NCI-H460 (cell line): ENCODE measurements around the gene DISC1. TPM values are rescaled to one million over a fixed set of nuclear protein-coding genes. Genes with fewer than 3 reads are reported as not detected.
"Not testable (repeated sequence)": the region's sequence is repeated elsewhere in the genome, so short reads cannot be mapped to it uniquely, and the experiment has no call there.

ENCODE experiments used
- DNase-seq: peaks from one replicate; pipeline ENCODE4 v3.0.0-alpha.2; 2016; ENCODE audit warnings: low read depth; ENCODE audit errors: extremely low read depth
- total RNA-seq: library from RNA; depleted of rRNA; stranded (reverse); fragments of >200 nt; shearing (Covaris generic); gene quantifications from 2 replicates; pipeline ENCODE4 v1.2.3, GENCODE V29; 2014

The DISC1 gene
- total RNA-seq, 1 experiment from 2014 or later: 1.3 TPM

DNA sequence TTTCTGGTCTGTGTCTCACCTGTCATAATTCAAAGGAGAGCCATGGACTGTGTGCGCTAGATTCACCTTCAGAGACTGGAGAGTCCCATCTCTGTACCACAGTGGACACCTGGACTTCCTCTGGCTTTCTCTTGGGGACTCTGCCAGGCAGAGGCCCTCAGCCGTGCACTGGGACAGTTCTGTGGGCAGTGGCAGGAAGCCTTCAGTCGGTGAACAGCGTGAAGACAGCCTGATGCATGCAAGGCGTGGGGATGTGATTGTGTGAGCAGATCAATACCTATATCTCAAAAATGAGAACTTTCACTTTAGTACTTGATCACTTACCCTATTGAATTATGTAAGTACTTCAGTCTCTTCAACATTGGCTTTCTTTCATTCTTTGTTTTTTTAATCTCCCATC is 245.3 kb downstream of the DISC1 start:
- no peak for DNase-seq

DNA sequence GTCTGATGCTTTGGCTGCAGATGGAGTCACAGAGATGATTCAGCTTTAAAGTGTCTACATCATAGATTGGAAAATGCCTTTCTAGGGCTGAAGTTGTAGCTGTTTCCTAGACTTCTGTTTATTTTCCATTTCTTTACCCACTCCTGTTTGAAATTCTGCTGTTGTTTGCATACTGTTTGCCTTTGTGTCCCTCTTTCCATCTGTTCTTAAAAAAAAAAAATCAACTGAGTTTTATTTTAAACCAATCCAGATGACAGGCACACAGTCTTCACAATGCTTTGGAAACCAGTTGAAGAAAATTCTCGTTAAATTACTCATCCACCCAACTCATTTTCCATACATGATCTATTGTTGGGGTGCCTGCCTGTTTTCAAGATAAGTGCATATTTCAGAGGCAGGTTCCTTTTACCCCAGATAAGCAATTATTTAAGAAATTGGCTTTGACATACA is 245.9 kb downstream of the DISC1 start:
- DNase-seq: no peak

DNA sequence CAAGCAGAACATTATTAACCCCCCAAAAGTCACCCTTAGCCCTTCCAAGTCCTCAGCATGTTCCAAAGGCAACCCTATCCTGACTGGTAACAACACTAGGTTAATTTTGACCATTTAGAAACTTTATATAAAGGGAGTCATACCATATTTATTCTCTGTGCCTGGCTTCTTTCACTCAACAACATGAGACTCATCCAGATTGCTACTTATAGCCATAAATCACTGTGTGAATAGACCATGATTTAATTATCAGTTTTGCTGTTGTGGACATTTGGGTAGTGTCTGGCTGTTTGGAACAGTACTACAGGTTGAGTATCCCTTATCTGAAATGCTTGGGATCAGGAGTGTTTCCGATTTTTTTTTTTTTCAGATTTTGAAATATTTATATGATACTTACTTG is 252.1 kb downstream of the DISC1 start:
- no peak for DNase-seq

DNA sequence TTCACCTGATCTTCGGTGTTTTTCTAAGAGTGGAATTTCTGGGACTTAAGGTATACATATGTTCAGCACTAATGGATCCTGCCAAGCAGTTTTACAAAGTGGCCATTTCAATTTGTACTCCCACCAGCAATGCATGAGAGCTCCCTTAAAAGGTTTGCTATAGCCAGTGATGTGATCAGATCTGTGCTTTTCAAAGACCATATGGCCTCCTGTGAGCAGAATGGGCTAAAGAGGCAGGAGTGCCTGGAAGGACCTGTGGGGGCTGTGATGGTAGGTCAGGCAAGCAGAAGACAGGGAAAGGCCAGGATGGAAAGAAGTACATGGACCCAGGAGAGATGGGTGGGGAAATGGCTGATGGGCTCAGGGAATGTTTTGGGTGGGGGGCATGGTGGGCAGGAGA is 252.7 kb downstream of the DISC1 start:
- DNase-seq: no peak

DNA sequence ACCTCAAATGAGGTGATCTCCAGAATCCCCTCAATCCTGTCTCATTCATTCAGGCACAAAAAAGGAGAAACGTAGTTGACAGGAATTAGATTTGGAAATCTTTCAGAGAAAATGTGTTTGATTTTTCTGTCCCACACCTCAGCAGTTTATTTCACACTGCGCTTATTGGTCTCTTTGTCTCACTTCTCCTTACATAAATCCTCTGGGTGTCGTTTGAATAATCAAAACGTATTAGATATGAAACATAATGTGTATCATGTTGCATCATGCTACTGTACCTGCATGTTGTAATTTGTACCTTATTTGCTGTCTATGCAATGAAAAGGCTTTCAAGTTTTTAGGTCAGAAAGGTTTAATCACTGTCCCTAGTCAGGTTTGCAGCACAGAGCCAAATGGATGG is 255.7 kb downstream of the DISC1 start:
- DNase-seq: no peak

DNA sequence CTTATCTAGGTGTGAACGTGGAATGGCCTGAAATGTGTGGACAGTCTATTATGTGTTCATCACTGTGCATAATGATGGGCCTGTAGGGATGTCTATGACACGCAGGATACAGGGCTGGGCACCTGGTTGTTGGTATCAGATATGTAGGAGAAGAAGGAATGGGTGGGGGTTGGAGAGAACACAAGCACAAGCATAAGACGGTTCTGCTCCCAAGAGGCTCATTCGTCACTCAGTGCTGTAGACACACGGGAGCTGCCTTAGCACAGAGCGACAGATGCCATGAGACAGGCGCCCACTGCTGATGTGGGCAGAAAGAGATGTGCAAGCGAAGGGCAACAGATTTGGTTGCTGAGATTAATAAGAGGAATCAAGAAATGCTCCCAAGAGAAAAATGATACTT is 256.2 kb downstream of the DISC1 start:
- DNase-seq: no peak

DNA sequence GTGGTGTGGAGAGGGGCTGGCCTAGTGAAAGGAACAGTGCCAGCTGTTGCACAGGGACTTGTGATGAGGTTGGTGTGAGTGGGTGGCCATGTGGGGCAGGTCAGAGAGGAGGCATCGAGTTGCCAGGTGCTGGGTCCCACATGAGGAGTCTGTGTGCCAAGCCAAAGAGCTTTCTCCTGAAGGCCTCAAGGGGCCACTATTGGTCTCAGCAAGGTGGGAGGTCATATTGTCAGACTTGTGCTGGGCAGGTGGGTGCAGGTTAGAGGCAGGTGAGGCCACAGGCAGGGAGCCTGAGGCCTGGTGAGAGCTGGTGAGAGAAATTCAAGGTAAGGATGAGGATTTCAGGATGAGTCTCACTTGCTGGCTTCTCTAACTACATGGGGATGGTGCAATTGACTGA is 256.8 kb downstream of the DISC1 start:
- no peak for DNase-seq

DNA sequence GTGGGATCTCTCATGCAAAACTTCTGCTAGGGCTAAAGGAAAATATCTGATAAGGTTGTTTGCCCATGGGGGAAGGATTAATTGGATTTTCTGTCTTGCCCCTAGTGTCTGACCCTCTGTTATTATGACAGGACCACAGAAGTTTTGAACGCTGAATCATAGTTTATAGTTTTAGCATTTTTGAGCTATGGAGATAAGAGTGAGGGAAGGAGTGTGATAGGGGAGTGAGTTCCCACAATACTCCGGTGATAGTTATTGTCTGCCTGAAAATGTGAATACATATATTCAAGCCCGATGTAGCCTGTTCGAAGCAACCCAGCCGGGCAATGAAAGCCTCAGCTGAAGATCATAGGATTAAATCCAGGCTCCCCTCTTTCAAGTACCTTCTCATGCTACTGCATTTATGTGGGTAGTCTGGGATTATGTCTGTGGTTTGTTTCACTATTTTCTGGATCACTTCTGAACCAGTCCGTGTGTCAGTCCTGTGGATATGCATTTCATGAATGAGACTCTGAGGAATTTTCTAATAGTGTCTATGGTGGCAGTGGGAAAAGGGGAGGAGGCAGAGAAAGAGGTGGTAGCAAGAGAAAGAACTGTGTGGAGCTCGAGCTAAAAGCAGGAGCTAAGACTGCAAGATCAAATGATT is 258.7 kb downstream of the DISC1 start:
- DNase-seq: no peak

DNA sequence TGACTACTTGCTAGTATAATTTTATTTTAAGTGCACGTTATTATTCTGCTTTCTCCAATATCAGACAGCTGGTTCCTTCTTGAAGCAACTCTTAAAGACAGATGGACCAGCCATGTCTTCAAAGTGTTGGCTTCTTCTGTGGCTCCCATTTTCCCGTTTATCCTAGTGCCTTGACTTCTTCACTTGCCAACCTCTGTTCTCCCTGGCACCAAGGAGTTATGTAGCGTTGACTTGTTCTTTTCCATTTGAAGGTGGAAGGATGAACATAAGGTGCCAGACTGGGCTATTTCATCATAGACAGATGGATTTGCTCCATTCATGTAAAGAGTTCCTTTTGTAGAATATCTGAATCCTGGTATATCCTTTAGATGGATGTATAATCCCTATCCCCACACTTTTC is 260.6 kb downstream of the DISC1 start:
- DNase-seq: no peak

DNA sequence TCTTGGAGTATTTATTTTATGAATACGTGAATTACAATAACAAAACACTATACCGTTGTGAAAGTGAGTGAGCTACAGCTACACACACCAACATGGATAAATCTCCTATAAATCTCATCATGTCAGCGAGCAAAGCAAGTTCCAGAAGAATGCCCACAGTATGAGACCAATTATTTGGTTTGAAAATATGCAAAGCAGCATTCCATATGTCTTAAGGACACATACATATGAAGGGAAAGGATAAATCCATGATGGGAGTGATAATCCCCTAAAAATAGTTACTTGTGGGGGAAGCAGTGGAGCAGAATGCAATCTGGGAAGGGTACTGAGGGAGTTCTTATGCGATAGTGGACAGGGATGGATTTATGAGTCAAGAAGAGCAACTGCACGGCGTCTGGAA is 261.3 kb downstream of the DISC1 start:
- DNase-seq: no peak

DNA sequence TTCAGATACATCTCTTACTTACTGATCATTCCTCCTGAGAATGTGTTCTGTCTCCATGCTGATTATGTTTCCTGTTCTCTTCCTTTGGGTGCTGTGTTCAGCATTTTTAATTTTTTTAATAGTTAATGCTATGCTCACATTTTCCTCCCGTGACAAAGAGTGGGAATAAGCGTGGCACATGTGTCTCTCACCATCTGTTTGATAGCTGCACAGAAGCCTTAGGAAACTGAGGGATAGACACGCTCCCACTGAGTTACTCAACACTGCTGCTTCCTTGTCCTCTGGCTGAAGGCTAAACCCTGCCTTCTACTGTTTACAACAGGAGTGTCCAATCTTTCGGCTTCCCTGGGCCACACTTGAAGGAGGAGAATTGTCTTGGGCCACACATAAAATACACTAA is 264.2 kb downstream of the DISC1 start:
- DNase-seq: no peak

DNA sequence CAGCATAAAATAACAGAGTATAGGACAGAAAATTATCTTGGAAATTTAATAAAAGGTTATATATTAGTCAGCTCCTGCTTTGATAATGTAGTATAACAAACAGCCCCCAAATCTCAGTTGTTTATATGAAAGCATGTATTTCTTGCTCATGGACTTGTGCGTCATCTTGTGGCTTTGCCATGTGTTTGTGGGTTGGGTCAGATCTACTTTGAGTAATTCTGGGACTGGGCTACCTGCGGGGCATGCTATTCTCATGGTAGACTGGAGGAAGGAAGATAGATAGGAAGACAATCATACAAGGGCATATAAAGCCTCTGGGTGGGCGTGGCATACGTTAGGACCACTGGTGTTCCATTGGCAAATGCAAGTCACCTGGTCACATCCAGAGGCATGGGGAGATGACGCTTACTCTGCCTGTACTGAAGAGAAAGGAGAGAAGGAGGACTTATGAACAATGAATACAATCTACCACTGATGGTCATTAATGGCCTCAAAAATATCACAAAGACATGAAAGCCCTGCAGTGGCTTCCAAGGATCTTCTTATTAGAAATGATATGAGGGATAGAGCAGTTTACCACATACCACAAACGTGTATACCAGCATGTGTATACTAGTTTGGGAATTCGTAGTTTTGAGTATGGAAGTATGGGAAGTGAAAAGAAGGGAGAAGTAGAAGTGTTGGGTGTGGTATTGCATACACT is 267.0 kb downstream of the DISC1 start:
- no peak for DNase-seq

DNA sequence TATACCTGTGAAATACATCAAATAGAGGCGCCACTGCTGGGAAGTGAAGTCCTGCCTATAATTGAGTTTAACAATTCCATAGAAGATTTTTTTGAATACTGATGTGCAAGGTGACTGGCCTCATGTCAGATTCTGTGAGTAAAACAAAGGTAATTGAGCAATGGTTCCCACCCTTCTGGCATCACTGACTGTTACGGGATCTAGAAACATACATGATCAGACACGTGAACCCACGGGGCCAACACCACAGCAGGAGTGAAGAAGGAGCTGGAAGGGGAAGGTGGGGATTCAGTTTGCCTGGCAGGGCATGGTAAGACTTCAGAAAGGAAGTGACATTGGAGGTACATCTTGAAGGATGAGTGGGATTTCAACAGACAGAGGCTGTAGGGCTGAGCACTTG is 270.2 kb downstream of the DISC1 start:
- no peak for DNase-seq

DNA sequence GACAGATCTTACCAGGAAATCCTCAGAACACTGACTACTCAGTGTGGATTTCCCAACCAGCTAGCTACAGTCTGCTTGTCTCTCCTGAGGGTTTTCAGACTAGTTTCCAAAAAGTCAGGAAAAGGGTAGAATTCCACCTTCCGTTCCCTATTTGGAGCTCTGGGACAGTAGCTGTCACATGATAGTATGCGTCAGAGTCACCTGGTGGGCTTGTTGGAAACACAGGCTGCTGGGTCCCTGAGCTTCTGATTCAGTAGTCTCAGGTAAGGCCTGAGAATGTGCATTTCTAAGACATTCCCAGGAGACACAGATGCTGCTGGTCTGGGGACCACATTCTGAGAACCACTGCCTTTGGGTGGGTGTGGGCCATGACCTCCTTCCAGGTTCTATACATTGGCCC is 272.5 kb downstream of the DISC1 start:
- no peak for DNase-seq

DNA sequence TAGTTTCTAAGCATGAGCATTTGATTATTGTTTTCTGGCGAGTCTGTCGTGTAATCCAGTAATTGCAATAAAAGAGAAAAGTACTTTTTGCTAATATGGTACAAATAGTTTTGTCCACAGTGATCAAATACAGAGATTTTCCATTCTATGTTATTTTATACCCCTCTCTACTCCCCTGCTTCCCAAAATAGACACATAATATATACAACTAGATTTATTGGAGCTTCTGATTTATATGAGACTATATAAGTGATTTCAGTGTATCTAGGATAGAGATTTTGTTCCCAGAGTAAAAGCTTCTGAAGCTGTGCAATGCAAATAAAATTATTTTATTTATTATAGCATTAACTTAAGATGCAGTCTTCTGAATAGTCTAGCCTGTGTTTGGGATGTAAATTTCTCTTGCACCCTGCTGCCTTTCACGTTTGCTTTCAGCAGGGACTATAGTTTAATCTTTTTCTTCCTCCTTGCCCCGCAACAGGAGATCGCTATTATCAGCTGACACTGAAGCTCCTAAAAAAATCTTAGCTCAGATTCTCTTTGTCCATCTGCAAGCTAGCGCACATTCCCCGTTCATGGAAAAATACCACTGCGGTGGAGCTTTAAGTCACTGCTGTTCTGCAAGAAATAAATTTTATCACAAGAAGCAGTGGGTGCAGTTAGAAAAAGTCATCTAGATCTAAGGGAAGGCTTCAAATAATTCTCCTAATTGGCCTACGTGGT is 273.3 kb downstream of the DISC1 start:
- DNase-seq: no peak

DNA sequence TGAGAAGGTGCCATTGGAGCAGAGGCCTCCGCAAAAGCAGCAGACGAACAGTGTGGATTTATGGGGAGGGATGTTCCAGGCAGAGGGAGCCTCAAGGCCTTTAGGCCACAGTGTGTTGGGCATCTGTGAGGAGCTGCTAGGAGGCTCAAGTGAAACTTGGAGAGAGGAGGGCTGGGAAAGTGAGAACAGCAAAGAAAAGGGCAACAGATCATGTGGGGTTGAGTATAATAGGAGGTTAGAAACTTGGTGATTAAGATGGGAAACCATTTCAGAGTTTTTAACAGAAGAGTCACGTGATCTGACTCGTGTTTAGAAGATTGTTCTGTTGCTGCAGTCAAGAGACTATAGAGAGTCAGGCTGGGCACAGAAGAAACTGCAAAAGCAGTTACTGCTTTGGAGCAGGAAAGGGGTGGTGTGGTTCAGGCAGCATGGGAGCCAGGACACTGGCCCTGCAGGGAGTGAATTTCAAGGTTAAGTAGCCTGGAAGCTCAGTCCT is 277.0 kb downstream of the DISC1 start:
- no peak for DNase-seq

DNA sequence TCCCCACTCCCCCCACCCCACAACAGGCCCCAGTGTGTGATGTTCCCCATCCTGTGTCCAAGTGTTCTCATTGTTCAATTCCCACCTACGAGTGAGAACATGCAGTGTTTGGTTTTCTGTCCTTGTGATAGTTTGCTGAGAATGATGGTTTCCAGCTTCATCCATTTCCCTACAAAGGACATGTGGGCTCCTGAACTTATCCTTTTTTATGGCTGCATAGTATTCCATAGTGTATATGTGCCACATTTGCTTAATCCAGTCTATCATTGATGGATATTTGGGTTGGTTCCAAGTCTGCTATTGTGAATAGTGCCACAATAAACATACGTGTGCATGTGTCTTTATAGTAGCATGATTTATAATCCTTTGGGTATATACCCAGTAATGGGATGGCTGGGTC is 280.7 kb downstream of the DISC1 start:
- not testable (repeated sequence) for DNase-seq

DNA sequence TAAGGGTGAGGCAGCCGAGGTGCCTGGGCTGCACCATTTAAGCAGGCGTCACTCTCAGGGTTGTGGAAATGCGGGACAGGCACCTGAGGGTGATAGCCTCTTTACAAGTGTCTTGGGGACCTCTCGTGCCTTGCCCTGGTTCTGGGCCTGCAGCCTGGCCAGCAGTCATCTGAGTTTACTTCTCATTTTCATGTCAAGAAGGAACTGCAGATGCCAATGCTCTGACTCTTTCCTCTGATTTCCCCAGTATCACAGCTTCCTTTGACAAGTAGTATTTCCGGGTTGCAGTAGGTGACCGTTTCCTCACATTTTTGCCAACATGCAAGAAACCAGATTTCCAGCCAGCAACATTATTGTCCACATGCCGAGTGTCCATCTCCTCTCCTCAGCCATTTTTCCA is 286.9 kb downstream of the DISC1 start:
- DNase-seq: no peak

DNA sequence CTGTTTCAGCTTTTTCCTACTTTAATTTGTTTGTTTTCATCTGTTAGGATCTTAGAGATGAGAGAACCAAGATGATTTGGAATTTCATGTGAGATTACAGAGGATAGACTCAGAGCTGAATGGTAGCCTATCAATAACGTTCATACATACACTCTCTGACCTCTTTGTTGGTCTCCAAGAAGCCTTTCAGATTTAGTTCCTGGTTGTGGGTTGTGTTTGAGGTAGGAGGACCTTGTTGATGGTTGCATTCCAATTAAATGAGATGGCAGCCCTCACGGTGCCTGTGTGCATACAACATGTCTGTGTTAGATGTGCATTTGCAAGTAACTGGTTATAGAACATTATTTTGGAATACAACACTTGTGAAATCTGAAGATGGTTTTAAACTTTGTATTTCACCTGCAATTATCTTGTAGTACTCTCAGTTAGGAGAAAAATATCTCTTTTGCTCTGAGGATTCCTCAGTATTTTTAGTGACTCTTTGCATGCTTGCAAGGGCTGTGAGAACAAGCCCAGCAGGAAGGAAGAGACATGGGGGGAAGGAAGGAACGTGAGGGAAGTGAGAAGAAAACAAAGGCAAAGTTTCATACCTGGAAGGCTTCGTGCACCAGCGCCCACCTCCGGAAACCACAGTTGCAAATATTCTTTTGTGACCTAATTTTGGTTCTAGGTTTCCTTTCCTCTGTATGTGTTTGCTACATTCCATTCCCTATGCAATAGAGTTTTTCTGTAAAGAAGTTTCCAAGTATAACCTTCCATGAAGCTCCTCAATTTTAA is 291.8 kb downstream of the DISC1 start:
- no peak for DNase-seq

DNA sequence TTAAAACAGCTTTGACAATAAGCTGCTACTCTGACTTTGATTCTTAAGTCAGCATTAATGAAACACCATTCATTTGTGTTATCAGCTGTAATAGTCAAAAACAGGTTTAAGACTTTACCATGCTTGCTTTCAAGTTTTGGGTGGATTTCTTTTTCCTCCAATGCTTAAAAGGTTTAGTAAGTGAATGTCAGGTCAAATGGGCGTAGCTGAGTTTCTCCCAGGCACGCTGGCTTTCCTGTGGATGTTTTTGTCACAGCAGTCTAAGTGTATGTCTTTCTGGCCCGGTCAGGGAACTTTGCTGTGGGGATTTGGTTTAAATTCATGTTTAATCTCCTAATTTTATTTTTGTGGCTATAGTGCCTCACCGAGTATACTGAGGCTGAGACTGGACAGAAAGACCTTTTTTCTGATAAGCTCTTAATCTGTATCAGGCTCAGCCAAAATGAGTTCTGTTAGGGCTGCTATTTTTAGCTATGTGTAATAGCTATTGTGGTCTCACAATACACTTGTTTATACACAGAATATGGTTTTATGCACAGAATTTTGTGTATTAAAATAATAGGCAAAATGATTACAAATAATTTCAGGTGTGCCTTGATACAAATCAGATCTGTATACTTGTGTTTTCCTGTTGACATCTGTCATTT is 292.8 kb downstream of the DISC1 start:
- no peak for DNase-seq

DNA sequence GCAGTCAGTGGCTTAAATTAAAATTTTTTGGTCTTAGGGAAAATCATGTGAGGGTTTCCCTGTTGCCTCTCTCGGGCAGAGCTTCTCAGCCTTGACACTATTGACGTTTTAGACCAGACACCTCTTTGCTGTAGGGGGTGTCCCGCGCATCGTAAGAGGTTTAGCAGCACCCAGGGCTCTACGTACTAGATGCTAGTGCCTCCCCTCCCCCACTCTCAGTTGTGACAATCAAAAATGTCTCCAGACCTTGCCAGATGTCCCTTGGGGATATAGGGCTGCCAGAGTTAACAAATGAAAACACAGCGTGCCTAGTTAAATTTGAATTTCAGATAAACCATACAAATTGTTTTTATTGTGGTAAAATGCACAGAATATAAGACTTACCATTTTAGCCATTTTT is 293.3 kb downstream of the DISC1 start:
- no peak for DNase-seq
